SK-N-SH treated with all-trans-retinoic acid at 6 μM for 48 hours (cell line): ENCODE measurements around the gene P4HTM.

ENCODE experiments used
- ATAC-seq: fragments of 200-7000 bp; cut with Tn5 transposase; 3 replicates; pipeline ENCODE4 v1.9.1; 2020; ENCODE audit warnings: mild to moderate bottlenecking, moderate library complexity
- ARNTL ChIP-seq: fragments of 450-650 bp; formaldehyde crosslinking; IDR thresholded peaks from 2 replicates; pipeline ENCODE4 v1.5.0; 2020; ENCODE audit warnings: low read depth, mild to moderate bottlenecking, moderate library complexity, borderline replicate concordance
- BACH2 ChIP-seq: fragments of 250-450 bp; sonication (Bioruptor Pico); IDR thresholded peaks from 2 replicates; pipeline ENCODE4 v1.9.0; 2021; ENCODE audit warnings: mild to moderate bottlenecking, borderline replicate concordance
- CSDC2 ChIP-seq: fragments of 250-450 bp; sonication (Bioruptor Pico); IDR thresholded peaks from 2 replicates; pipeline ENCODE4 v1.5.0; 2020; ENCODE audit warnings: mild to moderate bottlenecking, moderate library complexity
- ESRRG ChIP-seq: fragments of 250-450 bp; sonication (Bioruptor Pico); IDR thresholded peaks from 2 replicates; pipeline ENCODE4 v1.6.1; 2021; ENCODE audit warnings: mild to moderate bottlenecking
- GLIS3 ChIP-seq: fragments of 250-450 bp; sonication (Bioruptor Pico); IDR thresholded peaks from 2 replicates; pipeline ENCODE4 v1.5.0; 2020; ENCODE audit warnings: mild to moderate bottlenecking, moderate library complexity
- OSR1 ChIP-seq: fragments of 250-450 bp; sonication (Bioruptor Pico); IDR thresholded peaks from 2 replicates; pipeline ENCODE4 v1.8.0; 2022; ENCODE audit warnings: moderate library complexity, mild to moderate bottlenecking, inconsistent platforms
- PPARA ChIP-seq: fragments of 250-450 bp; sonication (Bioruptor Pico); IDR thresholded peaks from 2 replicates; pipeline ENCODE4 v1.5.0; 2020; ENCODE audit warnings: mild to moderate bottlenecking, borderline replicate concordance
- RARB ChIP-seq: fragments of 250-450 bp; sonication (Bioruptor Pico); IDR thresholded peaks from 2 replicates; pipeline ENCODE4 v1.8.0; 2021; ENCODE audit warnings: mild to moderate bottlenecking, moderate library complexity
- SNAI2 ChIP-seq: fragments of 250-450 bp; sonication (Bioruptor Pico); IDR thresholded peaks from 2 replicates; pipeline ENCODE4 v1.5.0; 2020; ENCODE audit warnings: mild to moderate bottlenecking, moderate library complexity
- TCF4 ChIP-seq: fragments of 250-450 bp; sonication (Bioruptor Pico); IDR thresholded peaks from 2 replicates; pipeline ENCODE4 v1.8.0; 2021; ENCODE audit warnings: mild to moderate bottlenecking, moderate library complexity, borderline replicate concordance
- TOX ChIP-seq: fragments of 250-450 bp; sonication (Bioruptor Pico); IDR thresholded peaks from 2 replicates; pipeline ENCODE4 v1.8.0; 2021; ENCODE audit warnings: mild to moderate bottlenecking, moderate library complexity, borderline replicate concordance
- ZC3H10 ChIP-seq: fragments of 250-450 bp; sonication (Bioruptor Pico); IDR thresholded peaks from 2 replicates; pipeline ENCODE4 v1.5.1; 2021; ENCODE audit warnings: mild to moderate bottlenecking, moderate library complexity
- ZFP3 ChIP-seq: fragments of 250-450 bp; sonication (Bioruptor Pico); IDR thresholded peaks from 2 replicates; pipeline ENCODE4 v1.5.0; 2020; ENCODE audit warnings: mild to moderate bottlenecking, moderate library complexity
- ZFP30 ChIP-seq: fragments of 450-650 bp; formaldehyde crosslinking; IDR thresholded peaks from 2 replicates; pipeline ENCODE4 v1.5.0; 2022; ENCODE audit warnings: mild to moderate bottlenecking, moderate library complexity
- ZNF565 ChIP-seq: fragments of 450-650 bp; formaldehyde crosslinking; conservative IDR thresholded peaks from 2 replicates; pipeline ENCODE4 v1.5.0; 2020; ENCODE audit warnings: low read depth, mild to moderate bottlenecking, moderate library complexity
- ZNF70 ChIP-seq: fragments of 450-650 bp; formaldehyde crosslinking; IDR thresholded peaks from 2 replicates; pipeline ENCODE4 v1.5.0; 2020; ENCODE audit warnings: mild to moderate bottlenecking, moderate library complexity
- ZNF8 ChIP-seq: fragments of 450-650 bp; formaldehyde crosslinking; IDR thresholded peaks from 2 replicates; pipeline ENCODE4 v1.5.0; 2020; ENCODE audit warnings: mild to moderate bottlenecking, moderate library complexity
- TF ChIP-seq, protein P1 (sequence below): fragments of 250-450 bp; sonication (Bioruptor Pico); IDR thresholded peaks from 2 replicates; pipeline ENCODE4 v1.8.0; 2021; ENCODE audit warnings: low read depth, mild to moderate bottlenecking, moderate library complexity, borderline replicate concordance
- TF ChIP-seq, protein P2 (sequence below): fragments of 250-450 bp; sonication (Bioruptor Pico); IDR thresholded peaks from 2 replicates; pipeline ENCODE4 v1.5.0; 2020; ENCODE audit warnings: mild to moderate bottlenecking, moderate library complexity
- TF ChIP-seq, protein P3 (sequence below): fragments of 250-450 bp; sonication (Bioruptor Pico); IDR thresholded peaks from 2 replicates; pipeline ENCODE4 v1.8.0; 2020; ENCODE audit warnings: mild to moderate bottlenecking, moderate library complexity, borderline replicate concordance
- TF ChIP-seq, protein P4 (sequence below): fragments of 250-450 bp; sonication (Bioruptor Pico); IDR thresholded peaks from 2 replicates; pipeline ENCODE4 v1.5.1; 2020; ENCODE audit warnings: low read depth, mild to moderate bottlenecking, moderate library complexity
- TF ChIP-seq, protein P5 (sequence below): fragments of 250-450 bp; sonication (Bioruptor Pico); IDR thresholded peaks from 2 replicates; pipeline ENCODE4 v1.5.1; 2021; ENCODE audit warnings: mild to moderate bottlenecking, moderate library complexity

Gene P4HTM

DNA sequence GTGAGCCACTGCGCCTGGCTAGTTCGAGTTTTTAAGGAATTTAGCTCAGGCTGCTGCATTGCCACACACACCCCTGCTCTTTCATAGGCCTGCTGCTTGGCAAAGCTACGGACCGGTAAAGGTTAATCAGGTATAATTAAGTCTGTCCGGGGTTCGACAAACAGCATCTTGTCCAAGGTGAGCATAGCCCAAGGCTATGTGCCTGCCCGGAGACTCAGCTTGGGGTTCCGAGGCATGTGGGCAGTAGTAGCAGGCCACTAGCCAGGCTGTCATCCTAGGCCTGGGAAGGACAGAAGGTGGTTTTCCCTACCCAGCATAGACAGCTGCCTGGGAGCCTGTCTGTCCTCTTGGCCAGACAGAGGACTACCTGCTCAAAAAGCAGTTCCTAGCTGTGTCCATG is 6.6 kb downstream of the P4HTM start:
- TF ChIP-seq, protein P1, sequence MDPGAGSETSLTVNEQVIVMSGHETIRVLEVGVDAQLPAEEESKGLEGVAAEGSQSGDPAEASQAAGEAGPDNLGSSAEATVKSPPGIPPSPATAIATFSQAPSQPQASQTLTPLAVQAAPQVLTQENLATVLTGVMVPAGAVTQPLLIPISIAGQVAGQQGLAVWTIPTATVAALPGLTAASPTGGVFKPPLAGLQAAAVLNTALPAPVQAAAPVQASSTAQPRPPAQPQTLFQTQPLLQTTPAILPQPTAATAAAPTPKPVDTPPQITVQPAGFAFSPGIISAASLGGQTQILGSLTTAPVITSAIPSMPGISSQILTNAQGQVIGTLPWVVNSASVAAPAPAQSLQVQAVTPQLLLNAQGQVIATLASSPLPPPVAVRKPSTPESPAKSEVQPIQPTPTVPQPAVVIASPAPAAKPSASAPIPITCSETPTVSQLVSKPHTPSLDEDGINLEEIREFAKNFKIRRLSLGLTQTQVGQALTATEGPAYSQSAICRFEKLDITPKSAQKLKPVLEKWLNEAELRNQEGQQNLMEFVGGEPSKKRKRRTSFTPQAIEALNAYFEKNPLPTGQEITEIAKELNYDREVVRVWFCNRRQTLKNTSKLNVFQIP (CRISPR knock-in tag), result no peak
- TF ChIP-seq RARB (CRISPR knock-in tag) (no peak), SNAI2 (CRISPR knock-in tag) (no peak), ARNTL (CRISPR knock-in tag) (no peak), ZFP30 (CRISPR knock-in tag) (no peak), ZNF565 (no peak), TCF4 (CRISPR knock-in tag) (no peak), PPARA (CRISPR knock-in tag) (no peak), TOX (CRISPR knock-in tag) (no peak), ZNF8 (CRISPR knock-in tag) (no peak), ZNF70 (CRISPR knock-in tag) (no peak), CSDC2 (CRISPR knock-in tag) (no peak), ESRRG (CRISPR knock-in tag) (no peak), BACH2 (no peak), OSR1 (CRISPR knock-in tag) (no peak), GLIS3 (no peak)
- TF ChIP-seq, protein P2, sequence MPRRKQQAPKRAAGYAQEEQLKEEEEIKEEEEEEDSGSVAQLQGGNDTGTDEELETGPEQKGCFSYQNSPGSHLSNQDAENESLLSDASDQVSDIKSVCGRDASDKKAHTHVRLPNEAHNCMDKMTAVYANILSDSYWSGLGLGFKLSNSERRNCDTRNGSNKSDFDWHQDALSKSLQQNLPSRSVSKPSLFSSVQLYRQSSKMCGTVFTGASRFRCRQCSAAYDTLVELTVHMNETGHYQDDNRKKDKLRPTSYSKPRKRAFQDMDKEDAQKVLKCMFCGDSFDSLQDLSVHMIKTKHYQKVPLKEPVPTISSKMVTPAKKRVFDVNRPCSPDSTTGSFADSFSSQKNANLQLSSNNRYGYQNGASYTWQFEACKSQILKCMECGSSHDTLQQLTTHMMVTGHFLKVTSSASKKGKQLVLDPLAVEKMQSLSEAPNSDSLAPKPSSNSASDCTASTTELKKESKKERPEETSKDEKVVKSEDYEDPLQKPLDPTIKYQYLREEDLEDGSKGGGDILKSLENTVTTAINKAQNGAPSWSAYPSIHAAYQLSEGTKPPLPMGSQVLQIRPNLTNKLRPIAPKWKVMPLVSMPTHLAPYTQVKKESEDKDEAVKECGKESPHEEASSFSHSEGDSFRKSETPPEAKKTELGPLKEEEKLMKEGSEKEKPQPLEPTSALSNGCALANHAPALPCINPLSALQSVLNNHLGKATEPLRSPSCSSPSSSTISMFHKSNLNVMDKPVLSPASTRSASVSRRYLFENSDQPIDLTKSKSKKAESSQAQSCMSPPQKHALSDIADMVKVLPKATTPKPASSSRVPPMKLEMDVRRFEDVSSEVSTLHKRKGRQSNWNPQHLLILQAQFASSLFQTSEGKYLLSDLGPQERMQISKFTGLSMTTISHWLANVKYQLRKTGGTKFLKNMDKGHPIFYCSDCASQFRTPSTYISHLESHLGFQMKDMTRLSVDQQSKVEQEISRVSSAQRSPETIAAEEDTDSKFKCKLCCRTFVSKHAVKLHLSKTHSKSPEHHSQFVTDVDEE (CRISPR knock-in tag), result no peak
- TF ChIP-seq, protein P3, sequence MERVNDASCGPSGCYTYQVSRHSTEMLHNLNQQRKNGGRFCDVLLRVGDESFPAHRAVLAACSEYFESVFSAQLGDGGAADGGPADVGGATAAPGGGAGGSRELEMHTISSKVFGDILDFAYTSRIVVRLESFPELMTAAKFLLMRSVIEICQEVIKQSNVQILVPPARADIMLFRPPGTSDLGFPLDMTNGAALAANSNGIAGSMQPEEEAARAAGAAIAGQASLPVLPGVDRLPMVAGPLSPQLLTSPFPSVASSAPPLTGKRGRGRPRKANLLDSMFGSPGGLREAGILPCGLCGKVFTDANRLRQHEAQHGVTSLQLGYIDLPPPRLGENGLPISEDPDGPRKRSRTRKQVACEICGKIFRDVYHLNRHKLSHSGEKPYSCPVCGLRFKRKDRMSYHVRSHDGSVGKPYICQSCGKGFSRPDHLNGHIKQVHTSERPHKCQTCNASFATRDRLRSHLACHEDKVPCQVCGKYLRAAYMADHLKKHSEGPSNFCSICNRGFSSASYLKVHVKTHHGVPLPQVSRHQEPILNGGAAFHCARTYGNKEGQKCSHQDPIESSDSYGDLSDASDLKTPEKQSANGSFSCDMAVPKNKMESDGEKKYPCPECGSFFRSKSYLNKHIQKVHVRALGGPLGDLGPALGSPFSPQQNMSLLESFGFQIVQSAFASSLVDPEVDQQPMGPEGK (CRISPR knock-in tag), result no peak
- TF ChIP-seq, protein P4, sequence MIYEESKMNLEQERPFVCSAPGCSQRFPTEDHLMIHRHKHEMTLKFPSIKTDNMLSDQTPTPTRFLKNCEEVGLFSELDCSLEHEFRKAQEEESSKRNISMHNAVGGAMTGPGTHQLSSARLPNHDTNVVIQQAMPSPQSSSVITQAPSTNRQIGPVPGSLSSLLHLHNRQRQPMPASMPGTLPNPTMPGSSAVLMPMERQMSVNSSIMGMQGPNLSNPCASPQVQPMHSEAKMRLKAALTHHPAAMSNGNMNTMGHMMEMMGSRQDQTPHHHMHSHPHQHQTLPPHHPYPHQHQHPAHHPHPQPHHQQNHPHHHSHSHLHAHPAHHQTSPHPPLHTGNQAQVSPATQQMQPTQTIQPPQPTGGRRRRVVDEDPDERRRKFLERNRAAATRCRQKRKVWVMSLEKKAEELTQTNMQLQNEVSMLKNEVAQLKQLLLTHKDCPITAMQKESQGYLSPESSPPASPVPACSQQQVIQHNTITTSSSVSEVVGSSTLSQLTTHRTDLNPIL (CRISPR knock-in tag), result no peak
- ATAC-seq, result no peak

DNA sequence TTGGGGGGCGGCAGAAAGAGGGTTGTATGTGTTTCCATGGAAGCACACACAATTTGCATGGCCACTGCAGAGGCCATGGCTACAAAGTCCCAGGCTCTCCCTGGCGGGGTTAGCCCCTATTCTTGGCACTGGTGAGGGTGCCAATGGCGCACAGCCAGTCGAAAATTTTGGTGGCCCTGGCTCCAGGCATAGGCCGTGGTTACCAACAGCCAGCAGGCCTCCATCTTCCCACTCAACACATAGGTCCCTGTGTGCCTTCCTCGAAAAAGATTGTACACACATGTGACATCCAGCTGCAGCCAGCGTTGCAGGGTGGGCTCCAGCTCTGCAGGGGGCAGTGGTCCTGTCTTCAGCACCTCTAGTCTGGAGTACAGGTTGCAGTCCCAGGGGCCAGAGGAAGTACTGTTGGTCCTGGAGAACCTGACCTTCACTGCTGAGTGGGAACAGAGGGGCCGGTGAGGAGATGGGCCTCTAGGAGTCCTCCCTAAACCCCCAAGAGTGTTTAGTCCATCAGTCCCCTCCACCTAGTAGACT is 7.1 kb downstream of the P4HTM start:
- TF ChIP-seq TCF4 (CRISPR knock-in tag), result no peak
- no peak for TF ChIP-seq ZNF70 (CRISPR knock-in tag)
- no peak for TF ChIP-seq ZNF565
- no peak for ATAC-seq

DNA sequence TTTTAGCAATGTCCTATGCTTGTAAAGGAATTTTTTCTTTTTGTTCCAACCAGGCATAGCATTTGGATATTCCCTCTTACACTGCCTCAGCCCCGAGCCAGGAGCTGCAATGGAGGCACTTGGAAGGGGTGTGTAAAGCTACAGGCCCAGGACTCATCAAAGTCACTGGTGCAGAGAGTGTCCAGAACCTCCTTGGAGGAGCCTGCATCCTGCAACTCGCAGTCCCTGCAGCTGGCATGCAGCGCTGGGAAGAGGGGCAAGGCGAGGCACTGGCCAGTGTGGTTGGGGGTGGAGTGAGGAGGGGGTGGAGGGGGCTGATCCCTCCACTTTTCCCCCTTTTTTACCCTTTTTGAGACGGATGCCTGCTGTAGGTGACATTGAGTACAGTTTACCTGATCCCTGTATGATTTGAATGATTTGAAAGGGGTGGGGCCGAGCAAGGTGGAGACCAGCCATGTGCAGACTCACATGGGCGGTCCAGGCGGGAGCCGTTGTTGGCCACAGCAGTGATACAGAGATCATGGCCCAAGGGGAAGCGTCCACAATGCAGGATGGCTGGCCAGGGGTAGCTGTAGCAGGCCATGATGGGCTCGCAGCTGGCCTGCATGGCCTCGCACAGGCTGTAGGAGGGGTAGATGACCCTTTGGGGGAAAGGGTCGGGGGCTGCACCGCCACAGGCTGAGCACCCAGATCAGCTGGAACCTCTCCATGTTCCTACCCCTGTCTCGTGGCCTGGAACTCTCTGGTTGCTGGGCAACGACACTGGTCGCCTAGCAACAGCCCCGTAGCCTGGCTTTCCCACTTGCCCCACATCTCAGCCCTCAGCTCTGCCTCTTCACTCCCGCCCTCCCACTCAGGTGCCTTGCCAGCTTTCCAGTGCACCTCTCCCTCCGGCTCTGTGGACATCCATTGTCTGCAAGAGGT is 7.9 kb downstream of the P4HTM start:
- TF ChIP-seq, protein P5, sequence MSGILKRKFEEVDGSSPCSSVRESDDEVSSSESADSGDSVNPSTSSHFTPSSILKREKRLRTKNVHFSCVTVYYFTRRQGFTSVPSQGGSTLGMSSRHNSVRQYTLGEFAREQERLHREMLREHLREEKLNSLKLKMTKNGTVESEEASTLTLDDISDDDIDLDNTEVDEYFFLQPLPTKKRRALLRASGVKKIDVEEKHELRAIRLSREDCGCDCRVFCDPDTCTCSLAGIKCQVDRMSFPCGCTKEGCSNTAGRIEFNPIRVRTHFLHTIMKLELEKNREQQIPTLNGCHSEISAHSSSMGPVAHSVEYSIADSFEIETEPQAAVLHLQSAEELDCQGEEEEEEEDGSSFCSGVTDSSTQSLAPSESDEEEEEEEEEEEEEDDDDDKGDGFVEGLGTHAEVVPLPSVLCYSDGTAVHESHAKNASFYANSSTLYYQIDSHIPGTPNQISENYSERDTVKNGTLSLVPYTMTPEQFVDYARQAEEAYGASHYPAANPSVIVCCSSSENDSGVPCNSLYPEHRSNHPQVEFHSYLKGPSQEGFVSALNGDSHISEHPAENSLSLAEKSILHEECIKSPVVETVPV, result no peak
- TF ChIP-seq ZNF70 (CRISPR knock-in tag) (no peak), ZC3H10 (CRISPR knock-in tag) (no peak), ZNF565 (no peak), ZFP3 (CRISPR knock-in tag) (no peak), GLIS3 (no peak), ZNF8 (CRISPR knock-in tag) (no peak), OSR1 (CRISPR knock-in tag) (no peak)
- TF ChIP-seq, protein P3 (CRISPR knock-in tag), result no peak
- TF ChIP-seq, protein P2 (CRISPR knock-in tag), result no peak
- ATAC-seq, result no peak
